ENCODE measurements around the gene SLC9A8.
"Not testable (repeated sequence)": the region's sequence is repeated elsewhere in the genome, so short reads cannot be mapped to it uniquely, and the experiment has no call there.

GRCh38 chr20:49774213-49774612 is 38.4 kb upstream of the SLC9A8 start:
- not testable (repeated sequence) for TF ChIP-seq POLR2A (IDR thresholded peaks at IDR 0.05; ENCODE audit: control extremely low read depth in 1 of 2, low read depth in 2 of 2, low read length in 2 of 2); ATF2 (IDR thresholded peaks at IDR 0.05; ENCODE audit: low read length); KDM5A (IDR thresholded peaks at IDR 0.05; ENCODE audit: low read length)

Measured in H1 (cell line).